Smooth muscle cell (in vitro differentiated cells): ENCODE results near the gene RILP. TPM values are rescaled to one million over a fixed set of nuclear protein-coding genes. Genes with fewer than 3 reads are reported as not detected.
A peak's percentile ranks its signal among the peaks of the same experiment; 100 is the strongest.

Source experiments
- DNase-seq: peaks from one replicate; lab custom pipeline; 2025; ENCODE audit not compliant: unreplicated experiment; lab: John Stamatoyannopoulos, UW
- H2AFZ ChIP-seq: fragments of 200-600 bp; sonication (generic); 2 replicates; pipeline ENCODE4 v1.6.0; 2016; ENCODE audit warnings: antibody characterized with exemption, low read depth, mild to moderate bottlenecking
- H3F3A ChIP-seq: fragments of 200-600 bp; sonication (generic); 2 replicates; pipeline ENCODE4 v1.6.0; 2017; ENCODE audit warnings: antibody characterized with exemption, low read depth
- H3K27ac ChIP-seq: fragments of 200-600 bp; sonication (generic); 2 replicates; pipeline ENCODE4 v1.5.1; 2016; ENCODE audit warnings: low read depth, mild to moderate bottlenecking
- H3K27me3 ChIP-seq: fragments of 200-600 bp; sonication (generic); 2 replicates; pipeline ENCODE4 v1.6.1; 2016; ENCODE audit warnings: low read depth, mild to moderate bottlenecking
- H3K36me3 ChIP-seq: fragments of 200-600 bp; sonication (generic); 2 replicates; pipeline ENCODE4 v1.5.1; 2016; ENCODE audit warnings: low read depth
- H3K4me1 ChIP-seq: fragments of 200-600 bp; sonication (generic); 2 replicates; pipeline ENCODE4 v1.5.1; 2016; ENCODE audit warnings: low read depth
- H3K4me2 ChIP-seq: fragments of 200-600 bp; sonication (generic); 2 replicates; pipeline ENCODE4 v1.6.0; 2016; ENCODE audit warnings: mild to moderate bottlenecking
- H3K4me3 ChIP-seq: fragments of 200-600 bp; sonication (generic); 2 replicates; pipeline ENCODE4 v1.5.1; 2016; ENCODE audit warnings: mild to moderate bottlenecking
- H3K79me2 ChIP-seq: fragments of 200-600 bp; sonication (generic); 2 replicates; pipeline ENCODE4 v1.6.0; 2016; ENCODE audit warnings: low read depth, mild to moderate bottlenecking
- H3K9ac ChIP-seq: fragments of 200-600 bp; sonication (generic); 2 replicates; pipeline ENCODE4 v1.6.0; 2016; ENCODE audit warnings: low read depth
- H3K9me3 ChIP-seq: fragments of 200-600 bp; sonication (generic); replicated peaks from 2 replicates; pipeline ENCODE4 v1.5.1; 2016; ENCODE audit warnings: low read depth
- H4K20me1 ChIP-seq: fragments of 200-600 bp; sonication (generic); 2 replicates; pipeline ENCODE4 v1.6.0; 2016; ENCODE audit warnings: low read depth
- CTCF ChIP-seq: fragments of 200-600 bp; sonication (generic); IDR thresholded peaks from 2 replicates; pipeline ENCODE4 v1.5.1; 2017; ENCODE audit warnings: borderline replicate concordance, mild to moderate bottlenecking, antibody characterized with exemption; ENCODE audit not compliant: insufficient read depth, poor library complexity, severe bottlenecking
- WGBS: methylation state at CpG from one replicate; pipeline ENCODE4 v1.1.7; 2016; ENCODE audit warnings: low lambda C conversion rate; 5-methylcytosine and 5-hydroxymethylcytosine counted together
- polyA plus RNA-seq: library from polyadenylated mRNA; unstranded; fragments of >200 nt; fragmentation: Nextera tagmentation; extraction: Ambion mirVana; gene quantifications from 2 replicates; pipeline ENCODE4 v1.2.1, GENCODE V29; 2016
- total RNA-seq: library from RNA; depleted of rRNA; stranded (reverse); fragments of >200 nt; gene quantifications from 2 replicates; pipeline ENCODE4 v1.2.3, GENCODE V29; 2014

The RILP gene
- total and polyA plus RNA-seq, 2 experiments from 2014 or later = 5.1 to 7.4 TPM

GRCh38 chr17:1617620-1618174 lies 32.0 kb downstream of the RILP start:
- H3K4me1 ChIP-seq = no peaks in the 10 kb centered on the region
- peak overlapping the region; percentile 66 for H3K4me2 ChIP-seq
- no peak for DNase-seq
- H3K79me2 ChIP-seq = no peaks in the 10 kb centered on the region
- H3K4me3 ChIP-seq = no peak overlapping the region
- H3K9ac ChIP-seq = peak overlapping the region; percentile 64
- no peaks in the 10 kb centered on the region for H3K36me3 ChIP-seq
- no peaks in the 10 kb centered on the region for H4K20me1 ChIP-seq
- H3K27me3 ChIP-seq = no peaks in the 10 kb centered on the region
- TF ChIP-seq CTCF = no peak
- peak overlapping the region; percentile 74 for H2AFZ ChIP-seq
- H3K27ac ChIP-seq = peak overlapping the region; percentile 74
- WGBS = 43% methylated on average over 20 of the region's 20 CpGs
- H3K9me3 ChIP-seq = no peaks in the 10 kb centered on the region
- H3F3A ChIP-seq = no peaks in the 10 kb centered on the region

- Histone ChIP-seq H4K20me1 (no peaks in the 10 kb centered on the region), H3K4me3 (no peak overlapping the region), H3K79me2 (no peaks in the 10 kb centered on the region), H3K4me2 (no peak overlapping the region), H3K4me1 (no peaks in the 10 kb centered on the region), H3K27ac (no peak overlapping the region), H3F3A (no peaks in the 10 kb centered on the region), H3K9me3 (no peaks in the 10 kb centered on the region), H2AFZ (no peak overlapping the region), H3K9ac (no peak overlapping the region), H3K36me3 (no peaks in the 10 kb centered on the region), H3K27me3 (no peaks in the 10 kb centered on the region)
- DNase-seq = no peak
- 90% methylated on average over 13 of the region's 13 CpGs for WGBS
- no peak for TF ChIP-seq CTCF
These were observed 33.6 kb downstream of the RILP start for GRCh38 chr17:1616101-1616500.

- Histone ChIP-seq H3K27me3 (no peaks in the 10 kb centered on the region), H3K4me1 (no peaks in the 10 kb centered on the region), H2AFZ (no peak overlapping the region), H3K9ac (no peak overlapping the region), H3K9me3 (no peaks in the 10 kb centered on the region), H3K27ac (no peak overlapping the region), H3K4me2 (no peak overlapping the region), H3F3A (peaks cover 9% of the 10 kb centered on the region), H4K20me1 (no peaks in the 10 kb centered on the region), H3K36me3 (no peaks in the 10 kb centered on the region), H3K4me3 (no peak overlapping the region), H3K79me2 (no peaks in the 10 kb centered on the region)
- no peak for DNase-seq
- WGBS = 83% methylated on average over 16 of the region's 16 CpGs
- no peak for TF ChIP-seq CTCF
These were observed 37.3 kb downstream of the RILP start for GRCh38 chr17:1612400-1612799.

DNA sequence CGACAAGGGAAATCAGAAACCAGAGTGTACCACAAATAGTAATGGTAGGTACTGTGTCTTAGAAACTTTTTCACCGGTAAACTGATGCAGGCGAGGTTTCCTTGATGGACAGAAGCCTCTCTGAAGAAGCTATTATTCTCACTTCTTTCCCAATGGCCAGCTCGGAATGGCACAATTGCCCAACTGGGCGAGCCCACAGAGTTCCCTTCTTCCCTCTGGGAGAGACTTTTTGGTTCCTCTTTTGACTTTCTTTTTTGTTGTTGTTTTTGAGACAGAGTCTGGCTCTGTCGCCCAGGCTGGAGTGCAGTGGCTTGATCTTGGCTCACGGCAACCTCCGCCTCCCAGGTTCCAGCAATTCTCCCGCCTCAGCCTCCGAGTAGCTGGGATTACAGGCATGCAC lies 38.0 kb downstream of the RILP start:
- TF ChIP-seq CTCF = no peak
- H4K20me1 ChIP-seq = no peaks in the 10 kb centered on the region

More for the DNA sequence above, 38.0 kb downstream of the RILP start:
- DNase-seq = no peak
- H3F3A ChIP-seq = peaks cover 9% of the 10 kb centered on the region
- WGBS = 99% methylated on average over 10 of the region's 10 CpGs
- no peaks in the 10 kb centered on the region for H3K4me1 ChIP-seq
- H3K9ac ChIP-seq = no peak overlapping the region
- H3K36me3 ChIP-seq = no peaks in the 10 kb centered on the region
- H3K79me2 ChIP-seq = no peaks in the 10 kb centered on the region
- no peak overlapping the region for H3K4me2 ChIP-seq
- no peaks in the 10 kb centered on the region for H3K27me3 ChIP-seq
- no peak overlapping the region for H2AFZ ChIP-seq
- no peak overlapping the region for H3K27ac ChIP-seq
- no peak overlapping the region for H3K4me3 ChIP-seq
- H3K9me3 ChIP-seq = no peaks in the 10 kb centered on the region
